WI38 (cell line): Measurements from ENCODE around the gene C17orf75.

Experiments used
- H3K4me3 ChIP-seq: 2 replicates; pipeline ENCODE4 v1.5.1; 2011; ENCODE audit warnings: low read depth, mild to moderate bottlenecking, control low read depth, low read length
- TF ChIP-seq, protein P1 (sequence below): IDR thresholded peaks from 2 replicates; pipeline ENCODE4 v1.5.1; 2012; ENCODE audit warnings: low read depth, mild to moderate bottlenecking, control low read depth, low read length

Gene C17orf75

DNA sequence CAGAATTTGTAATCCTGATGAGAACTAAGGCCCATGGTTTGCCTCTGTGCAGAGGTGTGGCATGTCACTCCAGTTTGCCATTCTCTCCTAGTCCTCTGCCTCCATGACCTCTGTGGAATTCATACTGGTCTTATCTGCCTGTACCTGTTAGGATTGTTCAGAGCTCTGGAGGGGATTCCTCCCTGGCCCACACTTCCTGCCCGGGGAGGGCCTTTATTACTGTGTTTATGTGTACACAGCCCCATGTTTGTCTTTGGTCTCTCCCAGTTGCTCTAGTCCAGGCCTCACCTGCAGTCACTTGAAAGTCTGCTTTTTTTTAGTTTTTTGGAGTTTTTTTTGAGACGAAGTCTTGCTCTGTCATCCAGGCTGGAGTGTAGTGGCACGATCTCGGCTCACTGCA is 39.9 kb downstream of the C17orf75 start:
- no peak overlapping the region for H3K4me3 ChIP-seq
- TF ChIP-seq, protein P1, sequence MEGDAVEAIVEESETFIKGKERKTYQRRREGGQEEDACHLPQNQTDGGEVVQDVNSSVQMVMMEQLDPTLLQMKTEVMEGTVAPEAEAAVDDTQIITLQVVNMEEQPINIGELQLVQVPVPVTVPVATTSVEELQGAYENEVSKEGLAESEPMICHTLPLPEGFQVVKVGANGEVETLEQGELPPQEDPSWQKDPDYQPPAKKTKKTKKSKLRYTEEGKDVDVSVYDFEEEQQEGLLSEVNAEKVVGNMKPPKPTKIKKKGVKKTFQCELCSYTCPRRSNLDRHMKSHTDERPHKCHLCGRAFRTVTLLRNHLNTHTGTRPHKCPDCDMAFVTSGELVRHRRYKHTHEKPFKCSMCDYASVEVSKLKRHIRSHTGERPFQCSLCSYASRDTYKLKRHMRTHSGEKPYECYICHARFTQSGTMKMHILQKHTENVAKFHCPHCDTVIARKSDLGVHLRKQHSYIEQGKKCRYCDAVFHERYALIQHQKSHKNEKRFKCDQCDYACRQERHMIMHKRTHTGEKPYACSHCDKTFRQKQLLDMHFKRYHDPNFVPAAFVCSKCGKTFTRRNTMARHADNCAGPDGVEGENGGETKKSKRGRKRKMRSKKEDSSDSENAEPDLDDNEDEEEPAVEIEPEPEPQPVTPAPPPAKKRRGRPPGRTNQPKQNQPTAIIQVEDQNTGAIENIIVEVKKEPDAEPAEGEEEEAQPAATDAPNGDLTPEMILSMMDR: no peak

DNA sequence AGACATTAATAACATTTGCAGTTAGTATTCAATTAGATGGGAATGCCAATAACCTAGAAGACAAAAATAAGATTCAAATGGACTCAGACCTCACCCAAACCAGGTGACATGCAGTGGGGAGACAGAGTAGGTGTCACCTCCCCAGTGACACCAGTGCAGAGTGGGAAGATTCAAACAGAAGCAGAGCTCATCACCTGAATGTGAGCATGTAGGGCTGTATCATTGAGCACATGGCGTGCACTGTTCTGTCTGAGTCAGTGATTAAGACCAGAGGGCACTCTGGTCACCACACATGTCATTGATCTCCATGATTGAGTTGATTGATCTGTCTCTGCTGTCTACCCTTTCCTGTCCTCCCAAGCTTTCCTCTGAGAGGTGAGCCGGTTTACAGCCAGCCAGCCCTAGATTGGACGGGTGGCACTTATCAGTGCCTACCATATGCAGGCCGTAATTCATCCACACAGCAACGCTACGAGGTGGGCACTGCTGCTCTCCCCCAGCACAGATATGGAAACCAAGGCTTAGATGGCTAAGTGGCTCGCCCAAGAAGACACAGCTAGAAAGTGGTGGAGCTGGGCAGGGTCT is 42.3 kb downstream of the C17orf75 start:
- TF ChIP-seq, protein P1: no peak
- H3K4me3 ChIP-seq: no peak overlapping the region

DNA sequence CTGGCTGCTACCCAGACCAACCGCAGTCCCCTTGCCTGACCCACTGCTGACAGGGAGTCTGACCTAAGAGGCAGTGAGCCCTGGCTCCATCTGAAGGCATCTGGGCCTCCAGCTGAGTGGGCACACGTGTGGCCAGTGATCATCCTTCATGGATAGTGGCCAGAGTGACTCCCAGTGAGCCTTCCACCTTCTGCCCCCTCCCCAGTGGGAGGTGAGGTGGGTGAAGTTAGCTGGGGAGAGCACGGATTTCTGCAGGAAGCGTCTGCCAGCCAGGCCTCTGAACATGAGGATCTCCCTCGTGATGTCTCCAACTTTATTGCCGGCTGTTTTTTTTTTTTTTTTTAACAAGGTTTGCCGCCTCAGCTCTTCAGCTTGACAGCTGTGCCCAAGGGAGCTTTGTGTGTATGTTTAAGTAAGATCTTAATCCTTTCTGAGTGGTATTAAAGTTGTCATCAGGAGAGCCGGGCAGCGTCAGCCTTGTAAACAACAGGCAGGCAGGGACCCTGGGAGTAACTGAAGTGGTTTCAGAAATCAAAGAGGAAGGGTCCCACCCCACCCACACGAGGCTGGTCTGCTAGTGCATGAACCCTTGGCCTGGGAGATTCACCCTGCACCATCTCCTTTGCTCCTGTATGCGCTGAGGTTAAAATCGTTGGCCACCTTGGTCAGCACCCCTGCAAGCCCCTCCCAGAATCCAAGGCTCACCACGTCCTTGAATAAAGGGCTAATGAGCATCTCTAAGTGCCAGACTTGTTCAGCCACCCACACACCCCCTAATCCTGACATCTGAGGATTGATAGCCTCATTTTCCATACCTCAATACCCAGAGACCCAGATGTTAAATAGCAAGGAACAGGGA is 43.0 kb downstream of the C17orf75 start:
- TF ChIP-seq, protein P1: no peak
- no peak overlapping the region for H3K4me3 ChIP-seq

DNA sequence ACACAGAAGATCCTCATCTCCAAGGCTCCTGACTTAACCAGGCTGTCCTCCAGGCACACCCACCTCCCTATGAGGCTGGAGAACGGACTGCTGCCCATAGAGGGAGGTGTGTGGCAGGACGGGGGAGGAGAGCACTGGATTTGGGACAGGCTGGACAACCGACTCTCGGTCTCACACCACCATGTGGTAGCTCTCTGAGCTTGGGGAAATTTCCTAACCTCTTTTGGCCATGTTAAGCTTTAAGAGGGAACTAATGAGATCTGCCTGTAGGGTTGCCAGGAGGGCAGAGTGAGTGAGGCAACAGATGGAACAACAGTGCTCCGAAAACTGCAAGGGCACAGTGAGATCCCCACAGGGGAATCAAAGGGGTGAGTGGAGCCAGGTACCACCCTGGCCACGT is 43.7 kb downstream of the C17orf75 start:
- TF ChIP-seq, protein P1: no peak
- no peak overlapping the region for H3K4me3 ChIP-seq

DNA sequence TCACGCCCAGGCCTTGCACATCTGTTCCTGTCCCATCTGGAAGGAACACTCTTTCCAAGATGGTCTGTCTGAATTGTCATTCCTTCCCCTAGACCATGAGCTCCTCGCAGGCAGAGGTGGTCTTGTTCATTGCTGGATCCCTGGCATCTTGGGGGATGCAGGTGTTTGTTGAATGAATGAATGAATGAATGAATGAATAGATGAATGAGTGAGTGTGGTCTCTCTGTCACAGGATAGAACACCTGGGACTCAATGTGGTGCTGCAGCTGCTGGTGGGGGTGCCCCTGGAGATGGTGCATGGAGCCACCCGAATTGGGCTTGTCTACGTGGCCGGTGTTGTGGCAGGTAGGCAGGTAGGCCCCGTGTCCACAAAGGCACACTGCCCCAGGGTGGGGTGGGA is 44.1 kb downstream of the C17orf75 start:
- H3K4me3 ChIP-seq: no peak overlapping the region
- TF ChIP-seq, protein P1: no peak

DNA sequence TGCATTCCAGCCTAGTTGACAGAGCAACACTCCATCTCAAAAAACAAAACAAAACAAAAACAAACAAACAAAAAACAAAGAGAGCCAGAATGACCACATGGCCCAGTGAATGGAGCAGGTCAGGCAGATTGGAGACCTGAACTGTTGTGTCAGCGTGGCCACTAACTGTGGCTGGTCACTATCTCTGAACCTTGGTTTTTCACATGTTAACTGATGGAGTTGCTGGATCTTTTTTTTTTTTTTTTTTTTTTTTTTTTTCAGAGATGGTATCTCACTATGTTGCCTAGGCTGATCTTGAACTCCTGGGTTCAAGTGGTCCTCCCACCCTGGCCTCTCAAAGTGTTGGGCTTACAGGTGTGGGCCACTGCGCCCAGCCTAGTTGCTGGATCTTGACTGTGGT is 44.5 kb downstream of the C17orf75 start:
- no peak overlapping the region for H3K4me3 ChIP-seq
- TF ChIP-seq, protein P1: no peak

DNA sequence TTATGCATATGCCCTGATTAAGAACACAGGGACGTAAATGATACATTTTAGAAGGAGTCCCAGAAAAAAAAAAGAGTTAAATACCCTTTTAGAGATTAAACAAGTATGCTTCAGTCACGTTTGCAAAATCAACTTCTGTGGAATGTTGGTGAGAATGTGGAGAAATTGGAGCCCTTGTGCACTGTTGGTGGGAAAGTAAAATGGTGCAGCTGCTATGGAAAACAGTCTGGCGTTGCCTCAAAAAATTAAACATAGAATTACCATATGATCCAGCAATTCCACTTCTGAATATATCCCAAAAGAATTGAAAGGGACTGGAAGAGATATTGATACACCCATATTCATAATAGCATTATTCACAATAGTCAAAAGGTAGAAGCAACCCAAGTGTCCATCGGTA is 49.9 kb downstream of the C17orf75 start:
- TF ChIP-seq, protein P1: no peak
- H3K4me3 ChIP-seq: no peak overlapping the region
